ENCODE results near the gene LIPN. TPM values are rescaled to one million over a fixed set of nuclear protein-coding genes. Genes with fewer than 3 reads are reported as not detected.
A peak's percentile ranks its signal among the peaks of the same experiment; 100 is the strongest.

The LIPN gene
- total and polyA plus RNA-seq, 4 donors, result 0.07 to 0.25 (median 0.09) TPM; not detected in 1

DNA sequence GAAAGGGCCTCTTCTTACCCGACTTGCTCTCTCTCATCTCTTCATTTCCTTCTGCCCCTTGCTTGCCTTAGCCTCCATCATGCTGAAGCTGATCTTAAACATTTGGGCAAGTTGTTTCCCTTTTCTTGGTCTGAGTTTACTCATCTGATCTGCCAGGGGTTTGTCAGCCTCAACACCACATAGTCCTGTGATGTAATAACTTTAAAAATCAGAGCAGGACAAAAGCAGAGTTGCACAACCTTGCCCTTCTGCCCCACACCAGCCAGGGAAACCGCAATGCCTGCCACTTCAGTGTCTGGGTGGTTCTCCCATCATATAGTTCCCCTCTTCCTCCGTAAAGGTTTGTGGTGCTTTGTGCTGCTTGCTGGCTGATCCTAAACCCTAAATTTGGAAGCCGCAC, 32.8 kb downstream of the LIPN start:
- H3K27ac ChIP-seq (ENCODE audit: low read depth in 1 of 2, low read length in 2 of 2), result no peak overlapping the region
- no peaks in the 10 kb centered on the region for H3K9me3 ChIP-seq (ENCODE audit: control insufficient read depth in 4 of 4, low read length in 3 of 4)
- 57% methylated on average over 4 of the region's 4 CpGs for WGBS
- H3K4me1 ChIP-seq (ENCODE audit: control insufficient read depth in 4 of 4, insufficient read depth in 4 of 4, low read length in 3 of 4), result peaks cover 2 to 8% (median 5%) of the 10 kb centered on the region in 4 donors
- H3K4me3 ChIP-seq (ENCODE audit: low read depth in 1 of 3, low read length in 3 of 3), result no peak overlapping the region
- no peaks in the 10 kb centered on the region for H3K27me3 ChIP-seq (ENCODE audit: control insufficient read depth in 4 of 4, insufficient read depth in 4 of 4, low read length in 3 of 4)
- DNase-seq (ENCODE audit: low spot score), result peak; percentile 37
- no peak overlapping the region for H3K9ac ChIP-seq (ENCODE audit: low read depth in 1 of 2, low read length in 2 of 2)
- TF ChIP-seq, protein P1, sequence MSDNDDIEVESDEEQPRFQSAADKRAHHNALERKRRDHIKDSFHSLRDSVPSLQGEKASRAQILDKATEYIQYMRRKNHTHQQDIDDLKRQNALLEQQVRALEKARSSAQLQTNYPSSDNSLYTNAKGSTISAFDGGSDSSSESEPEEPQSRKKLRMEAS (IDR thresholded peaks at IDR 0.05), result peak; percentile 53
- TF ChIP-seq FOXA1 (IDR thresholded peaks at IDR 0.05) (no peak), ZBTB33 (IDR thresholded peaks at IDR 0.05) (peak; percentile 32), NR2F2 (IDR thresholded peaks at IDR 0.05) (no peak), CTCF (IDR thresholded peaks at IDR 0.05; ENCODE audit: low read depth, low read length, missing input control) (no peak), SP1 (IDR thresholded peaks at IDR 0.05) (peak; percentile 51), YY1 (IDR thresholded peaks at IDR 0.05) (peak; percentile 71), TAF1 (conservative IDR thresholded peaks at IDR 0.05) (no peak), JUND (IDR thresholded peaks at IDR 0.05) (peak in 1 of 2 donors; percentile 69), RXRA (IDR thresholded peaks at IDR 0.05) (peak; percentile 53 to 73), HNF4A (conservative IDR thresholded peaks at IDR 0.05) (peak; percentile 90 to 91), FOXA2 (IDR thresholded peaks at IDR 0.05) (no peak), RAD21 (IDR thresholded peaks at IDR 0.05) (peak; percentile 30 to 42), GABPA (IDR thresholded peaks at IDR 0.05 in 1 of 2, conservative IDR thresholded peaks at IDR 0.05 in 1 of 2) (no peak), EGR1 (IDR thresholded peaks at IDR 0.05; ENCODE audit: low read depth in 2 of 2) (no peak), HNF4G (IDR thresholded peaks at IDR 0.05) (peak; percentile 39), REST (IDR thresholded peaks at IDR 0.05) (no peak)
- TF ChIP-seq, protein P2, sequence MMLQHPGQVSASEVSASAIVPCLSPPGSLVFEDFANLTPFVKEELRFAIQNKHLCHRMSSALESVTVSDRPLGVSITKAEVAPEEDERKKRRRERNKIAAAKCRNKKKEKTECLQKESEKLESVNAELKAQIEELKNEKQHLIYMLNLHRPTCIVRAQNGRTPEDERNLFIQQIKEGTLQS (IDR thresholded peaks at IDR 0.05), result no peak
- H3K36me3 ChIP-seq (ENCODE audit: control insufficient read depth in 4 of 4, insufficient read depth in 3 of 4, low read depth in 1 of 4, low read length in 3 of 4), result no peaks in the 10 kb centered on the region
